Subcutaneous abdominal adipose tissue (tissue), 5 donors: ENCODE measurements around the gene CNTNAP2.

Experiments used
- H3K27ac ChIP-seq: one replicate; pipeline ENCODE4 v1.7.0; 2013; ENCODE audit warnings: low read depth, mild to moderate bottlenecking, inconsistent platforms, low read length, moderate library complexity
- H3K27me3 ChIP-seq, 5 donors: one replicate each; pipeline ENCODE4 v1.7.0; 2013; ENCODE audit warnings: low read length in 5 of 5, inconsistent platforms in 1 of 5; ENCODE audit not compliant: control insufficient read depth in 5 of 5, insufficient read depth in 4 of 5
- H3K36me3 ChIP-seq, 5 donors: one replicate each; pipeline ENCODE4 v1.7.0; 2013; ENCODE audit warnings: low read length in 5 of 5; ENCODE audit not compliant: control insufficient read depth in 5 of 5, insufficient read depth in 5 of 5
- H3K4me1 ChIP-seq, 5 donors: one replicate each; pipeline ENCODE4 v1.7.0; 2013; ENCODE audit warnings: low read length in 5 of 5, mild to moderate bottlenecking in 3 of 5, moderate library complexity in 1 of 5; ENCODE audit not compliant: control insufficient read depth in 5 of 5, insufficient read depth in 5 of 5
- H3K4me3 ChIP-seq, 5 donors: one replicate each; pipeline ENCODE4 v1.7.0; 2013; ENCODE audit warnings: low read length in 5 of 5, low read depth in 1 of 5
- H3K9ac ChIP-seq, 5 donors: one replicate each; pipeline ENCODE4 v1.7.0; 2013; ENCODE audit warnings: low read length in 5 of 5, mild to moderate bottlenecking in 4 of 5, moderate library complexity in 3 of 5
- H3K9me3 ChIP-seq, 5 donors: one replicate each; pipeline ENCODE4 v1.7.0; 2013; ENCODE audit warnings: low read length in 5 of 5; ENCODE audit not compliant: control insufficient read depth in 5 of 5
- donor health status: healthy.
- donor health status: healthy.
- donor health status: healthy.
- donor health status: healthy.
- donor health status: healthy.

Gene CNTNAP2

GRCh38 chr7:147429961-147430360, 1313.4 kb downstream of the CNTNAP2 start:
- Histone ChIP-seq H3K9me3 (peaks cover 0 to 3% (median 0%) of the 10 kb centered on the region in 5 donors), H3K4me1 (peaks cover 0 to 3% (median 0%) of the 10 kb centered on the region in 5 donors), H3K27me3 (no peaks in the 10 kb centered on the region), H3K27ac (no peak overlapping the region), H3K36me3 (no peaks in the 10 kb centered on the region), H3K9ac (no peak overlapping the region), H3K4me3 (no peak overlapping the region)

GRCh38 chr7:147432079-147432478, 1315.5 kb downstream of the CNTNAP2 start:
- peaks cover 0 to under 1% (median 0%) of the 10 kb centered on the region in 5 donors for H3K9me3 ChIP-seq
- no peak overlapping the region for H3K27ac ChIP-seq

GRCh38 chr7:147432576-147432975, 1316.0 kb downstream of the CNTNAP2 start:
- no peak overlapping the region for H3K9ac ChIP-seq
- no peaks in the 10 kb centered on the region for H3K36me3 ChIP-seq
- H3K27ac ChIP-seq = no peak overlapping the region
- H3K9me3 ChIP-seq = no peaks in the 10 kb centered on the region
- H3K4me1 ChIP-seq = peaks cover 0 to 3% (median 0%) of the 10 kb centered on the region in 5 donors
- no peaks in the 10 kb centered on the region for H3K27me3 ChIP-seq
- no peak overlapping the region for H3K4me3 ChIP-seq

More at GRCh38 chr7:147432079-147432478, 1315.5 kb downstream of the CNTNAP2 start:
- Histone ChIP-seq H3K4me1 (peaks cover 0 to 3% (median 0%) of the 10 kb centered on the region in 5 donors), H3K27me3 (no peaks in the 10 kb centered on the region), H3K9ac (no peak overlapping the region), H3K36me3 (no peaks in the 10 kb centered on the region), H3K4me3 (no peak overlapping the region)

- no peak overlapping the region for H3K27ac ChIP-seq
- H3K9me3 ChIP-seq = peaks cover 0 to 5% (median 0%) of the 10 kb centered on the region in 5 donors
- H3K36me3 ChIP-seq = no peaks in the 10 kb centered on the region
- H3K9ac ChIP-seq = no peak overlapping the region
- no peak overlapping the region for H3K4me3 ChIP-seq
- peaks cover 0 to 3% (median 0%) of the 10 kb centered on the region in 5 donors for H3K4me1 ChIP-seq
- no peaks in the 10 kb centered on the region for H3K27me3 ChIP-seq
Measured at GRCh38 chr7:147436718-147437117, 1320.1 kb downstream of the CNTNAP2 start.

- Histone ChIP-seq H3K4me3 (no peak overlapping the region), H3K9me3 (peaks cover 0 to 12% (median 3%) of the 10 kb centered on the region in 5 donors), H3K4me1 (no peaks in the 10 kb centered on the region), H3K9ac (no peak overlapping the region), H3K27me3 (no peaks in the 10 kb centered on the region), H3K27ac (no peak overlapping the region), H3K36me3 (no peaks in the 10 kb centered on the region)
Measured at GRCh38 chr7:147438216-147438615, 1321.6 kb downstream of the CNTNAP2 start.

- Histone ChIP-seq H3K27ac (no peak overlapping the region), H3K9ac (no peak overlapping the region), H3K27me3 (no peaks in the 10 kb centered on the region), H3K4me1 (no peaks in the 10 kb centered on the region), H3K36me3 (no peaks in the 10 kb centered on the region), H3K4me3 (no peak overlapping the region), H3K9me3 (peaks cover 0 to 12% (median 3%) of the 10 kb centered on the region in 5 donors)
Measured at GRCh38 chr7:147443942-147444341, 1327.3 kb downstream of the CNTNAP2 start.

GRCh38 chr7:147452816-147453215, 1336.2 kb downstream of the CNTNAP2 start:
- H3K27ac ChIP-seq = no peak overlapping the region
- no peaks in the 10 kb centered on the region for H3K4me1 ChIP-seq
- no peaks in the 10 kb centered on the region for H3K27me3 ChIP-seq
- H3K9me3 ChIP-seq = no peaks in the 10 kb centered on the region
- H3K36me3 ChIP-seq = no peaks in the 10 kb centered on the region
- H3K4me3 ChIP-seq = no peak overlapping the region
- H3K9ac ChIP-seq = no peak overlapping the region

- Histone ChIP-seq H3K9ac (no peak overlapping the region), H3K4me3 (no peak overlapping the region), H3K4me1 (no peaks in the 10 kb centered on the region), H3K27ac (no peak overlapping the region), H3K36me3 (no peaks in the 10 kb centered on the region), H3K9me3 (no peaks in the 10 kb centered on the region), H3K27me3 (no peaks in the 10 kb centered on the region)
Measured at GRCh38 chr7:147465223-147465622, 1348.6 kb downstream of the CNTNAP2 start.

GRCh38 chr7:147472556-147472955, 1356.0 kb downstream of the CNTNAP2 start:
- H3K9ac ChIP-seq = no peak overlapping the region

GRCh38 chr7:147474862-147475261, 1358.3 kb downstream of the CNTNAP2 start:
- Histone ChIP-seq H3K27me3 (no peaks in the 10 kb centered on the region), H3K9me3 (no peaks in the 10 kb centered on the region), H3K9ac (no peak overlapping the region), H3K36me3 (no peaks in the 10 kb centered on the region), H3K27ac (no peak overlapping the region), H3K4me3 (no peak overlapping the region), H3K4me1 (no peaks in the 10 kb centered on the region)

More at GRCh38 chr7:147472556-147472955, 1356.0 kb downstream of the CNTNAP2 start:
- no peaks in the 10 kb centered on the region for H3K36me3 ChIP-seq
- no peaks in the 10 kb centered on the region for H3K9me3 ChIP-seq
- H3K27me3 ChIP-seq = no peaks in the 10 kb centered on the region
- no peak overlapping the region for H3K27ac ChIP-seq
- no peak overlapping the region for H3K4me3 ChIP-seq
- H3K4me1 ChIP-seq = no peaks in the 10 kb centered on the region

GRCh38 chr7:147477526-147477925, 1360.9 kb downstream of the CNTNAP2 start:
- H3K27me3 ChIP-seq = no peaks in the 10 kb centered on the region
- no peaks in the 10 kb centered on the region for H3K4me1 ChIP-seq
- no peaks in the 10 kb centered on the region for H3K9me3 ChIP-seq
- H3K9ac ChIP-seq = no peak overlapping the region
- H3K27ac ChIP-seq = no peak overlapping the region
- no peaks in the 10 kb centered on the region for H3K36me3 ChIP-seq
- no peak overlapping the region for H3K4me3 ChIP-seq
